HEK293 (cell line): ENCODE measurements around the gene SPATA2.
"Not testable (repeated sequence)": the region's sequence is repeated elsewhere in the genome, so short reads cannot be mapped to it uniquely, and the experiment has no call there.

Source experiments
- CTCF ChIA-PET: fragments of 350-600 bp; formaldehyde crosslinking; extraction: SDS; loops from one replicate; lab custom pipeline; 2021; ENCODE audit warnings: antibody characterized with exemption; lab: Yijun Ruan, JAX
- POLR2A ChIA-PET: fragments of 300-600 bp; formaldehyde crosslinking; extraction: SDS; loops from one replicate; lab custom pipeline; 2020; ENCODE audit warnings: antibody characterized with exemption, inconsistent platforms; lab: Yijun Ruan, JAX
- H3K27ac ChIP-seq: fragments of 200-500 bp; sonication (Bioruptor generic); 2 replicates; pipeline ENCODE4 v1.5.1; 2014; ENCODE audit warnings: low read depth, low read length, control low read depth, inconsistent platforms; ENCODE audit errors: extremely low read depth
- H3K36me3 ChIP-seq, 2 experiments: fragments of 200-500 bp in 1 of 2; sonication (Bioruptor generic) in 1 of 2; 1 replicate in 1 of 2; 2 replicates in 1 of 2; pipeline ENCODE4 v1.5.1; 2014 to 2017; ENCODE audit warnings: inconsistent platforms in 2 of 2, low read length in 2 of 2; ENCODE audit not compliant: control insufficient read depth in 2 of 2, insufficient read depth in 1 of 2
- H3K4me1 ChIP-seq: fragments of 200-500 bp; sonication (Bioruptor generic); 2 replicates; pipeline ENCODE4 v1.5.1; 2014; ENCODE audit warnings: mild to moderate bottlenecking, low read length, inconsistent platforms; ENCODE audit not compliant: control insufficient read depth, insufficient read depth
- H3K4me3 ChIP-seq: 2 replicates; pipeline ENCODE4 v1.5.1; 2011; ENCODE audit warnings: low read depth, mild to moderate bottlenecking, control low read depth, low read length, moderate library complexity
- H3K9me3 ChIP-seq: fragments of 200-500 bp; sonication (Bioruptor generic); 2 replicates; pipeline ENCODE4 v1.5.1; 2014; ENCODE audit warnings: low read depth, low read length, inconsistent platforms; ENCODE audit not compliant: control insufficient read depth, insufficient read depth
- KLF9 ChIP-seq: fragments of 450-650 bp; formaldehyde crosslinking; IDR thresholded peaks from 2 replicates; pipeline ENCODE4 v1.5.1; 2016; ENCODE audit warnings: missing biosample characterization, missing genetic modification characterization, low read depth
- PRDM1 ChIP-seq: fragments of 450-650 bp; formaldehyde crosslinking; IDR thresholded peaks from 2 replicates; pipeline ENCODE4; 2016; ENCODE audit warnings: missing biosample characterization, missing genetic modification characterization
- TRIM28 ChIP-seq: IDR thresholded peaks from 2 replicates; pipeline ENCODE4 v1.6.1; 2011; ENCODE audit warnings: low read length, control low read depth, borderline replicate concordance
- YY2 ChIP-seq: fragments of 450-650 bp; formaldehyde crosslinking; IDR thresholded peaks from 2 replicates; pipeline ENCODE4 v1.5.1; 2016; ENCODE audit warnings: missing biosample characterization, missing genetic modification characterization
- ZNF132 ChIP-seq: fragments of 450-650 bp; formaldehyde crosslinking; IDR thresholded peaks from 2 replicates; pipeline ENCODE4 v1.5.1; 2017; ENCODE audit warnings: missing biosample characterization, missing genetic modification characterization, borderline replicate concordance
- ZNF157 ChIP-seq: fragments of 450-650 bp; formaldehyde crosslinking; IDR thresholded peaks from 2 replicates; pipeline ENCODE4 v1.5.1; 2016; ENCODE audit warnings: missing biosample characterization, missing genetic modification characterization
- ZNF214 ChIP-seq: fragments of 450-650 bp; formaldehyde crosslinking; IDR thresholded peaks from 2 replicates; pipeline ENCODE4 v1.5.1; 2017; ENCODE audit warnings: missing biosample characterization, mild to moderate bottlenecking, missing genetic modification characterization, borderline replicate concordance
- ZNF510 ChIP-seq: fragments of 450-650 bp; formaldehyde crosslinking; IDR thresholded peaks from 2 replicates; pipeline ENCODE4 v1.5.1; 2018; ENCODE audit warnings: mild to moderate bottlenecking, missing genetic modification characterization, missing biosample characterization; ENCODE audit not compliant: insufficient replicate concordance
- ZNF521 ChIP-seq: fragments of 450-650 bp; formaldehyde crosslinking; IDR thresholded peaks from 2 replicates; pipeline ENCODE4 v1.5.1; 2017; ENCODE audit warnings: missing biosample characterization, mild to moderate bottlenecking, missing genetic modification characterization
- ZNF549 ChIP-seq: fragments of 450-650 bp; IDR thresholded peaks from 2 replicates; pipeline ENCODE4 v1.5.1; 2018; ENCODE audit warnings: missing biosample characterization, missing genetic modification characterization, mild to moderate bottlenecking, inconsistent platforms, moderate library complexity
- ZNF704 ChIP-seq: fragments of 450-650 bp; formaldehyde crosslinking; IDR thresholded peaks from 2 replicates; pipeline ENCODE4 v1.5.1; 2016; ENCODE audit warnings: missing biosample characterization, missing genetic modification characterization
- ZNF837 ChIP-seq: fragments of 450-650 bp; formaldehyde crosslinking; IDR thresholded peaks from 2 replicates; pipeline ENCODE4 v1.5.1; 2016; ENCODE audit warnings: missing biosample characterization, missing genetic modification characterization
- TF ChIP-seq, protein P1 (sequence below): fragments of 450-650 bp; formaldehyde crosslinking; IDR thresholded peaks from 2 replicates; pipeline ENCODE4 v1.5.1; 2016; ENCODE audit warnings: missing biosample characterization, missing genetic modification characterization, low read depth
- TF ChIP-seq, protein P2 (sequence below): fragments of 450-650 bp; formaldehyde crosslinking; IDR thresholded peaks from 2 replicates; pipeline ENCODE4 v1.5.1; 2016; ENCODE audit warnings: missing biosample characterization, missing genetic modification characterization
- TF ChIP-seq, protein P3 (sequence below): fragments of 450-650 bp; formaldehyde crosslinking; IDR thresholded peaks from 2 replicates; pipeline ENCODE4 v1.5.1; 2016; ENCODE audit warnings: missing biosample characterization, missing genetic modification characterization
- TF ChIP-seq, protein P4 (sequence below): fragments of 450-650 bp; formaldehyde crosslinking; optimal IDR thresholded peaks from 2 replicates; pipeline ENCODE3; 2016; ENCODE audit warnings: missing biosample characterization, mild to moderate bottlenecking, missing genetic modification characterization

SPATA2 gene

GRCh38 chr20:49956689-49957088, 41.4 kb upstream of the SPATA2 start:
- Histone ChIP-seq H3K4me3 (no peak overlapping the region), H3K4me1 (no peaks in the 10 kb centered on the region), H3K9me3 (no peaks in the 10 kb centered on the region), H3K36me3 (peaks cover 12 to 55% of the 10 kb centered on the region in 2 experiments; a peak in 2 of 3 replicates), H3K27ac (no peak overlapping the region)
- CTCF ChIA-PET: interaction anchor here (1.0 kb wide), 1 partner anchor 19 kb away, joined by 3 read pairs; no protein-coding TSS in a partner anchor
- no peak for TF ChIP-seq ZNF837 (tag by site-specific recombination)
- TF ChIP-seq ZNF704 (tag by site-specific recombination): no peak
- TF ChIP-seq, protein P1, sequence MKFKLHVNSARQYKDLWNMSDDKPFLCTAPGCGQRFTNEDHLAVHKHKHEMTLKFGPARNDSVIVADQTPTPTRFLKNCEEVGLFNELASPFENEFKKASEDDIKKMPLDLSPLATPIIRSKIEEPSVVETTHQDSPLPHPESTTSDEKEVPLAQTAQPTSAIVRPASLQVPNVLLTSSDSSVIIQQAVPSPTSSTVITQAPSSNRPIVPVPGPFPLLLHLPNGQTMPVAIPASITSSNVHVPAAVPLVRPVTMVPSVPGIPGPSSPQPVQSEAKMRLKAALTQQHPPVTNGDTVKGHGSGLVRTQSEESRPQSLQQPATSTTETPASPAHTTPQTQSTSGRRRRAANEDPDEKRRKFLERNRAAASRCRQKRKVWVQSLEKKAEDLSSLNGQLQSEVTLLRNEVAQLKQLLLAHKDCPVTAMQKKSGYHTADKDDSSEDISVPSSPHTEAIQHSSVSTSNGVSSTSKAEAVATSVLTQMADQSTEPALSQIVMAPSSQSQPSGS (tag by site-specific recombination): no peak
- no peak for TF ChIP-seq ZNF510 (tag by site-specific recombination)
- TF ChIP-seq, protein P2, sequence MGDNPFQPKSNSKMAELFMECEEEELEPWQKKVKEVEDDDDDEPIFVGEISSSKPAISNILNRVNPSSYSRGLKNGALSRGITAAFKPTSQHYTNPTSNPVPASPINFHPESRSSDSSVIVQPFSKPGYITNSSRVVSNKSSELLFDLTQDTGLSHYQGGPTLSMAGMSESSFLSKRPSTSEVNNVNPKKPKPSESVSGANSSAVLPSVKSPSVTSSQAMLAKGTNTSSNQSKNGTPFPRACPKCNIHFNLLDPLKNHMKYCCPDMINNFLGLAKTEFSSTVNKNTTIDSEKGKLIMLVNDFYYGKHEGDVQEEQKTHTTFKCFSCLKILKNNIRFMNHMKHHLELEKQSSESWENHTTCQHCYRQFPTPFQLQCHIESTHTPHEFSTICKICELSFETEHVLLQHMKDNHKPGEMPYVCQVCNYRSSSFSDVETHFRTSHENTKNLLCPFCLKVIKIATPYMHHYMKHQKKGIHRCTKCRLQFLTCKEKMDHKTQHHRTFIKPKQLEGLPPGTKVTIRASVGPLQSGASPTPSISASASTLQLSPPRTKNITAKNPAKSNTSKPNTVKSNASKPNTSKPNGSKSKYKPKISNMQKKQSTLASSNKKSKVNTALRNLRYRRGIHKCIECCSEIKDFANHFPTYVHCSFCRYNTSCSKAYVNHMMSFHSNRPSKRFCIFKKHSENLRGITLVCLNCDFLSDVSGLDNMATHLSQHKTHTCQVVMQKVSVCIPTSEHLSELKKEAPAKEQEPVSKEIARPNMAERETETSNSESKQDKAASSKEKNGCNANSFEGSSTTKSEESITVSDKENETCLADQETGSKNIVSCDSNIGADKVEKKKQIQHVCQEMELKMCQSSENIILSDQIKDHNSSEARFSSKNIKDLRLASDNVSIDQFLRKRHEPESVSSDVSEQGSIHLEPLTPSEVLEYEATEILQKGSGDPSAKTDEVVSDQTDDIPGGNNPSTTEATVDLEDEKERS (tag by site-specific recombination): no peak
- no peak for TF ChIP-seq PRDM1 (tag by site-specific recombination)
- TF ChIP-seq KLF9 (tag by site-specific recombination): no peak
- TF ChIP-seq ZNF157 (tag by site-specific recombination): no peak
- TF ChIP-seq TRIM28: no peak
- TF ChIP-seq, protein P3, sequence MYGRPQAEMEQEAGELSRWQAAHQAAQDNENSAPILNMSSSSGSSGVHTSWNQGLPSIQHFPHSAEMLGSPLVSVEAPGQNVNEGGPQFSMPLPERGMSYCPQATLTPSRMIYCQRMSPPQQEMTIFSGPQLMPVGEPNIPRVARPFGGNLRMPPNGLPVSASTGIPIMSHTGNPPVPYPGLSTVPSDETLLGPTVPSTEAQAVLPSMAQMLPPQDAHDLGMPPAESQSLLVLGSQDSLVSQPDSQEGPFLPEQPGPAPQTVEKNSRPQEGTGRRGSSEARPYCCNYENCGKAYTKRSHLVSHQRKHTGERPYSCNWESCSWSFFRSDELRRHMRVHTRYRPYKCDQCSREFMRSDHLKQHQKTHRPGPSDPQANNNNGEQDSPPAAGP (tag by site-specific recombination): no peak
- TF ChIP-seq, protein P4, sequence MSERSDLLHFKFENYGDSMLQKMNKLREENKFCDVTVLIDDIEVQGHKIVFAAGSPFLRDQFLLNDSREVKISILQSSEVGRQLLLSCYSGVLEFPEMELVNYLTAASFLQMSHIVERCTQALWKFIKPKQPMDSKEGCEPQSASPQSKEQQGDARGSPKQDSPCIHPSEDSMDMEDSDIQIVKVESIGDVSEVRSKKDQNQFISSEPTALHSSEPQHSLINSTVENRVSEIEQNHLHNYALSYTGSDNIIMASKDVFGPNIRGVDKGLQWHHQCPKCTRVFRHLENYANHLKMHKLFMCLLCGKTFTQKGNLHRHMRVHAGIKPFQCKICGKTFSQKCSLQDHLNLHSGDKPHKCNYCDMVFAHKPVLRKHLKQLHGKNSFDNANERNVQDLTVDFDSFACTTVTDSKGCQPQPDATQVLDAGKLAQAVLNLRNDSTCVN (tag by site-specific recombination): no peak
- no peak for TF ChIP-seq ZNF549
- no peak for TF ChIP-seq ZNF521
- TF ChIP-seq YY2 (tag by site-specific recombination): no peak
- no peak for TF ChIP-seq ZNF132 (tag by site-specific recombination)
- no peak for TF ChIP-seq ZNF214 (tag by site-specific recombination)
- POLR2A ChIA-PET: no interaction called here

GRCh38 chr20:49955830-49956396, 40.6 kb upstream of the SPATA2 start:
- H3K36me3 ChIP-seq: peaks cover 15 to 63% of the 10 kb centered on the region in 2 experiments; a peak in 2 of 3 replicates
- H3K4me1 ChIP-seq, H3K9me3 ChIP-seq, H3K27ac ChIP-seq, CTCF ChIA-PET, POLR2A ChIA-PET, H3K4me3 ChIP-seq: not testable (repeated sequence)
